Lung microvascular endothelial cell (primary cell): ENCODE measurements around the gene UNC13D. TPM values are rescaled to one million over a fixed set of nuclear protein-coding genes. Genes with fewer than 3 reads are reported as not detected.
"Not testable (repeated sequence)": the region's sequence is repeated elsewhere in the genome, so short reads cannot be mapped to it uniquely, and the experiment has no call there.

ENCODE experiments used
- DNase-seq, 2 donors: peaks; one replicate each; pipeline versions ENCODE4 v3.0.0 to v3.0.0-alpha.2; 2010; ENCODE audit warnings: low read depth in 2 of 2
- total RNA-seq: library from RNA; depleted of rRNA; stranded (reverse); fragments of >200 nt; gene quantifications from 2 replicates; pipeline ENCODE4 v1.2.1, GENCODE V29; 2014

UNC13D gene
- total RNA-seq = 3.8 and 5.2 TPM in 2 replicates

- DNase-seq = peak; percentile 23 to 35
These were observed at the start of gene UNC13D for GRCh38 chr17:75843577-75844529. TSS of gene UNC13D (minus strand) at chr17:75844404. CDS start at chr17:75844337, 67 bp downstream.

DNA sequence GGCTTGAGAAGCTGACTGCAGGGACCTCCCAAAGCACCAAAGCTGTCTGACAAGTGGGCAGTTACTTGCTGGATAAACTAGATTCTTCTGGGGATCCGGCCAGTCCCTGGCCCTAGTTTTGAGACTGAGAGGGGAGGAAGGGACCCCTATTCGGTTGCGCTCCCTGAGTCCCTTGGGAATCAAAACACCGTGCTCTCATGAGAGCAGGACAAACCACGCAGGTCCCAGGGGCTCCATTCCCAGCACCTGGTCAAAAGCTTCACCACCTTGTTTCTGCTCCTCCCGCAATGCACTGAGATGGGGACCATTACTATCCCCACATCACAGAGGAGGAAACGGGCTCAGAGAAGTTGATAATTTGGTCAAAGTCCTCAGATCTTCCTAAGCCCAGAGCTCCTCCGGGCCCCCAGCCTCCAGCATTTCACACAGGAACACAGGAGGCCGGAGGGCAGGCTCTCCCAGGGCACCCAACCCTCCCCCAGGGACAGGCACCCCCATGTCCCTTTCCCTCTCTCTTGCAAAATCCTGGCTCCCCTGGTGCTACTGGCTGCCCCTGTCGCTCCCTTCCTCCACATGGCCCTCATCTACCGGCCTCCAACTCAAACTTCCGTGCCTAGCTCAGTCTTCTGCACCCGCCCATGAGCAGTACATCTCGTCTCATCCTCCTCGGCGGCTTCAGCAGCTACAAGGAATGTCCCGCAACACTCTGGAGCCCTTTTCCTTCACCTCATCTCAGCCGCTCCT is 49.3 kb upstream of the UNC13D start:
- DNase-seq = no peak

- DNase-seq = no peak
These were observed 48.5 kb upstream of the UNC13D start for GRCh38 chr17:75892556-75893224.

DNA sequence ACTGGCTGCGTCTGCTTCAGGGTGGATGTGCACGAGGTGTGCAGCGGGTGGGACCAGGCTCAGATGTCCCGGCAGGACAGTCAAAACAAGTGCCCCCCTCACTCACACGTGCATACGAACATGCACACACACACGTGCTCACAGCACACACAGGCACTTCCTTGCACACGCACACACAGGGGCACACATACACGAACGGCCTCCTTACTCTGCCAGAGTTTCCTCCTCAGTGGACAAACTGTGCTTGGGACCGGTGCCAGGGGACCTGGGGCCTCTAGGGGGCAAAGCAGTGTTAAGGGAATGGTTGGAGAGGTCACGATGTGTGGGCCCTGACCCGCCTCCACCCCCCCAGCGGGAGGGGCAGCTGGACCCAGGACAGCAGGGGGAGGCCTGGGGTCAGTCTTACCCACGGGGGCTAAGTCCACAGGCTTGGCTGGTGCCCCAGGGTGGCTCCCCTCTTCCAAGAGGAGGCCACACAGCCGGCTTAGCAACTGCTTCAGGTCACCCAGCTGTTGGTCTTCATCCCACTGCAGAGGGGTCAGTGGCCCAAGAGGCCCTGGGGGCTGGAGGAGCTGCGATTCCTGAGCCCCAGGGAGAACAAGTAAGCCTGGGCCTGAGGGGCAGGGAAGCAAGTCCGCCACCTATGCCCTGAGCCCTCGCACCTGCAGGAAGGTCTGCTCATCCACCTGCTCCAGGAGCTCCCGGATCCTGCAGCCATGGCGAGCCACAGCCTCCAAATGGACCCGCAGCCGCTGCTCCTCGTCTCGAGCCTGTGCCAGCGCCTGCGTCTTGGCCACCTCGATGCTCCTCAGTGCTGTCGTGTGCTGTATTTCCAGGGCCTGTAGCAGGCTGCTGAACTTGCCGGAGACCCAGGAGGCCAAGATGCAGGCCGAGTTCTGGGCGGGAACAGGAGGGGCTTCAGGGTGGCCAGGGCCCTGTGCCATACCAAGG is 47.7 kb upstream of the UNC13D start:
- DNase-seq = no peak

- no peak for DNase-seq
These were observed 46.9 kb upstream of the UNC13D start for GRCh38 chr17:75891022-75891604.

DNA sequence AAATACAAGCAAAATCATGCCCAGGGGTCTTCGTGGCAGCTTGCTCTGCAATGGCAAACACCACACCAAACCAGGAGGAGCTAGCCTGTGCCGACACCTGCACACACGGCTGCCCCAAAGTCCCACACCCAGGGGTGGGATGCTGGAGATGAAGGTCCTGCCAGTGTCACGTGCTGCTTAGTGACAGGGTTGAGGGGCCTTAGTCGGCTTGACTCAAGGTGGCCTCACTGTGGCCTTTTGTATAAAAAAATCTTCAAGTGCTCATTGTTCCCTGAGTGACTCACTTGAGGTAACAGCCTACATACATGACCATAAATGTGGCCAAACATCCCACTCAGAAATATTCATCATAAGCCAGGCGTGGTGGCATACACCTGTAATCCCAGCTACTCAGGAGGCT is 45.2 kb upstream of the UNC13D start:
- DNase-seq = peak in 1 of 2 donors; percentile 15

GRCh38 chr17:75888484-75888883 is 44.3 kb upstream of the UNC13D start:
- DNase-seq = no peak

- DNase-seq = not testable (repeated sequence)
These were observed 41.7 kb upstream of the UNC13D start for GRCh38 chr17:75885860-75886259.

DNA sequence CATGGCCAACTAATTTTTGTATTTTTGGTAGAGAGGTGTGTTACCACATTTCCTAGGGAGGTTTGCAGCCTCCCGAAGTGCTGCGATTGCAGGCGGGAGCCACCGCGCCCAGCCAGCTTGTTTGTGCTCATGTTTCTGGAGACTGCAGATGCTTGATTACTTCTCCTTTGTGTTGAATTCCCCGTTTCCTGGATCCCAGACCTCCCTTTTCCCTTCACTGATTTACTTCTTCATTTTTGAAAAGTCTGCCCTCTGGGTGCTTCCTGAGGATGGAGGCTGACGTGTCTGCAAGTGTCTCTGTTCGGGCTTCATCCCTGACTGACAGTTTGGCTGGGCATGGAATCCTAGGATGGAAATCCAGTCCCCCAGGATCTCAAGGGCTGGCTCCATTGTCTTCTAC is 41.2 kb upstream of the UNC13D start:
- DNase-seq = peak in 1 of 2 donors; percentile 16

GRCh38 chr17:75881678-75882454 is 37.7 kb upstream of the UNC13D start:
- DNase-seq = no peak

GRCh38 chr17:75880266-75880665 is 36.1 kb upstream of the UNC13D start:
- no peak for DNase-seq

GRCh38 chr17:75878174-75878998 is 34.2 kb upstream of the UNC13D start, which contains the start of gene TRIM47:
TSS of gene TRIM47 (minus strand) at chr17:75878581. CDS start at chr17:75878548, 33 bp downstream.
- peak; percentile 74 to 83 for DNase-seq

- peak; percentile 82 to 90 for DNase-seq
These were observed 33.6 kb upstream of the UNC13D start for GRCh38 chr17:75877752-75878173.

GRCh38 chr17:75876938-75877751 is 32.9 kb upstream of the UNC13D start:
- peak; percentile 91 to 98 for DNase-seq

- DNase-seq = peak; percentile 41 to 42
These were observed 32.2 kb upstream of the UNC13D start for GRCh38 chr17:75876190-75876937.

DNA sequence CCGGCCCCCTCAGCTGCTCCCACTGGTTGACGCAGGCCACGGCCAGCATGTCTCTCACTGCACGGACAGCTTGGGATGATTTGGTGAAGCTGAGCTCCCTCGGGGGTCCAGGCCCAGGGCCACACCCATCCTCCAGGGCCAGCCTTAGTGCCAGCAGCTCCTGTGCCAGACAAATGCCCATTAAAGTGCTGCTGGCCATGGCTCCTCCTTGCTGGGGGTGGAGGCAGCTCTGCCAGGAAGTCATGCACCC is 31.7 kb upstream of the UNC13D start:
- DNase-seq = peak in 1 of 2 donors; percentile 23
